HPDE6-E6E7 (cell line): ENCODE results near the gene PHLDB1.

Experiments
- DNase-seq: peaks from one replicate; pipeline ENCODE4 v3.0.0; 2011; ENCODE audit warnings: missing footprints; ENCODE audit errors: extremely low spot score

Gene PHLDB1

DNA sequence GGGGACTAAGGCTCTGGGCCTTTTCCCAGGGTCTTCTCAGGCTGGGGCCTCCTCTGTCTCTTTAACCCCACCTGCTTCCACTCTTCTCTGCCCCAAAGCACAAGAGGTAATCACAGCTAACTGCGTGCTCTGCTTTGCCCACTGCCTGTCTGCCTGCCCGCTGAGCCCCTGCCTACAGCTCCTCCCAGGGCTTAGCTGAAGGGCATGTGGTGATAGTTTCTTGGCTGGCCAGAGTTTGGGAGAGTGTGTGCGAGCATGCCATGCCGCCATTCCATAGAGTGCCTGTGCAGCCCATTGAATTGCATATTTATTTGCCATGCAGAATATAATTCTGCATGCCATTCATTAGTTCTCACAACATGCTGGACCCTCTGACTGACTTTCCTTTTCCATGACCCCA lies 32.5 kb downstream of the PHLDB1 start:
- no peak for DNase-seq

GRCh38 chr11:118640332-118641154 lies 33.1 kb downstream of the PHLDB1 start:
- no peak for DNase-seq

DNA sequence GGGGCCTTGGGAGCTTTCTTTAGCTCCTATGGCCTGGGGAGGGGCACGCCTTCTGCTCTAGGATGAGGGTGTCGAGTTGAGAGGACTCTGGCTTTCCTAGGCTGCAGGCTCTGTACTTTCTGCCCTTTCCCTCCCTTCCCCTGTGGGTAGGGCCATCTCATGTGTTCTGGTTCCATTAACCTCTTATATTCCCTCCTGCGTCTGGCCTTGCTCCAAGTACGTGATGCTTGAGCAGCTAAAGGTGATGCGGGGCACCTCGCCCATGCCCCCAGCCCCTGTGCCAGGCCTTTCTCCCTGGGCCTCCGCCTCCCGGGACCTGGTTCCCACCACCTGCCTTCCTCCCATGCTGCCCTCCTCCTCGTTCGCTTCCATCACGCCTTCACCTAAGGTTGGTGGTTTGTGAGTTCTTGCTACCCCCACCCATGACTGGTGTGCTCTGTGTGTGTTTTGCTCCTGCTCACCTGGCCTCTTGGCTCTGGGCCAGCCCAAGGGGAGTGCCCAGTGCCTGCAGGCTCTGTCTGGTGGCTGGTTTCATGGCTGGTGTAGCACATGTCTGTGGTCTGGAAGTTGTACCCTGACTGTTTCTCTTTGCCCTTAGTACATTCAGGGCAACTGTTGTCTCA lies 34.1 kb downstream of the PHLDB1 start:
- DNase-seq, result no peak

- DNase-seq, result no peak
Measured at GRCh38 chr11:118643142-118643994, 36.0 kb downstream of the PHLDB1 start.

GRCh38 chr11:118643995-118644345 lies 36.6 kb downstream of the PHLDB1 start:
- DNase-seq, result no peak

DNA sequence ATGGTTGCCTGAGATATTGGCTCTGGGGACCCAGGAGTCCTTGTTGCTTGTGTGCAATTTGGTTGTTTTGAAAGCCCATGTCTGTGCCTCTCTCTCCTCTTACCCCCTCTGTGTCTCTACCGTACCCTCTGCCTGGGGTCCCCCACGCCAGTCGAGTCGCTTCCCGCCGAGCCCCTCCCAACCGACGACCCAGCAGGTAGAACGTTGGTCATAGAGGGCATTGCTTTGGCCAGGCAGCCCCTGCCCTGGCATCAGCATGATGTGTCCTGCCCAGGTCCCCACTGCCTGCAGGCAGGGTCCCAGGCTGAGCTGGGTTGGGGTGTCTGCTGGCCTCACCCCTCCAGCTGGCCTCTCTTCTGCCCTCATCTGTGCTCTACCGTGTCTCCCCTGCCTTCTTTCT lies 37.1 kb downstream of the PHLDB1 start:
- no peak for DNase-seq

DNA sequence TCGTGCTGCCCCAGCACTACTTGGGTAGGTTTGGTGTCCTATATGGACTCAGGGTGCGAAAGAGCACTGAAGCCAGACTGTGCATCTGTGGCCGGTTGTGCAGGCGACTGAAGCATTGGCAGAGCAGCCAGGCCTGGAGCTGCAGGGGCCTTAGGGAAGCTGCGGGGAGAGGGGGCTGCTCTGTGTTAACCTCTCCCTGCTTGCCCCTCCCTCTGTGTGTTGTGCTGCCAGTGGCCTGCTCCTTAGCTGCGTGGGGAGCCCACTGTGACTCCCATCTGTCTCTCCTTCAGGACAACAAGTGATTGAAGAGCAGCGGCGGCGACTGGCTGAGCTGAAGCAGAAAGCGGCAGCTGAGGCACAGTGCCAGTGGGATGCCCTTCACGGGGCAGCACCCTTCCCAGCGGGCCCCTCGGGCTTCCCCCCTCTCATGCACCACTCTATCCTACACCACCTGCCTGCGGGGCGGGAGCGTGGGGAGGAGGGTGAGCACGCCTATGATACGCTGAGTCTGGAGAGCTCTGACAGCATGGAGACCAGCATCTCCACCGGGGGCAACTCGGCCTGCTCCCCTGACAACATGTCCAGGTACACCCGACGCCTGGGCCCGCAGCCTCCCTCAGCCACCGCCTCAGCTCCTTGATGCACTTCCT lies 37.8 kb downstream of the PHLDB1 start:
- no peak for DNase-seq

DNA sequence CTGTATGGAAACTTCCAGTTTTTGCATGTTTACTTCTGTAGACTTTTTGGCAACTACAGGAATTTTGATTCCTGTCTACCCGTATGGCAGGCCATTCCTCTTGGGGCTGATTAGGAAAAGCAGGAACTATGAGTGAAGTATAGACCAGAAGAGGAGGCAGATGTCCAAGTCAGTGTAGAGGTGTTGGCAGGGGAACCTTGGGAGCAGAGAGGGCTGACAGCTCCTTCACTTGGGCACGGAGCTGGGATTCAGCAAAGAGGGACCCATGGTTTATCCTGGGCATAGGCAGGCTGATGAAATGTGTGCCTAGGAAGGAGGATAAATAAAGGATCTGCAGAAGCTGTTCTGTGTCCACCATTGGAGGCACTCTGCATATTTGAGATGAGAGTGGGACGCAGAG lies 39.0 kb downstream of the PHLDB1 start:
- no peak for DNase-seq

DNA sequence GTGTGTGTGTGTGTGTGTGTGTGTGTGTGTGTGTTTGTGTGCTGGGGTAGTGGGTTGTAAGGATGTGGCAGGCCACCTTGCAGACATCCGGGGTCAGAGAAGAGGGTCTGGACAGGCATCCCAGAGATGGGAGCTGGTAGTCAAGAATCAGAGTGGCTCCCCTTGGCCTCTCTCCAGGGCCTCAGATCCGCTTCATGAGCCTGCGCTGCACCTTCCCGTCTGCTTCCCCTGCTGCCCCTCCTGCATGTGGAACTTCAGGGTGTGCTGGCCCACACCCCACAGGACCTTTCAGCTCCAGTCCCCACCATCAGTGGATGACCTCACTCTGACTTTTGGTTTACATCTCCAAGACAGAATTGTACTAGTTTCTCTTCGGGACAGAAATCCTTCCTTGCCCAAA lies 40.9 kb downstream of the PHLDB1 start:
- DNase-seq, result no peak

GRCh38 chr11:118649941-118650340 lies 42.5 kb downstream of the PHLDB1 start:
- DNase-seq, result no peak

DNA sequence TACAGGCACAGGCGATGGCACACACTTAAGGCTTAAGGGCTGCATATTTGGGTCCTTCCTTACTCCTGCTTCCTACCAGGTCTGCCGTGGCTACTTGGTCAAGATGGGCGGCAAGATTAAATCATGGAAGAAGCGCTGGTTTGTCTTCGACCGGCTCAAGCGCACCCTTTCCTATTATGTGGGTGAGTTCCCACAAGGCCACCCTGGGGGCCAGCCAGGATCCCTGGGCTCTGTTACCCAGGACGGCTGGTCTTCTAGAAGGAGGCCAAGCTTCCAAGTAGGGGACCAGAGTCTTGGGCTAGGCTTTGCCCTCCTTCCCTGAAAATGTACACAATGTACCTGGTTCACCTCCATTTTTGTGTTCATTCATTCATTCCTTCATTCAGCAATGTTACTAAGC lies 43.0 kb downstream of the PHLDB1 start:
- no peak for DNase-seq

- no peak for DNase-seq
Measured at GRCh38 chr11:118651820-118652219, 44.4 kb downstream of the PHLDB1 start.

DNA sequence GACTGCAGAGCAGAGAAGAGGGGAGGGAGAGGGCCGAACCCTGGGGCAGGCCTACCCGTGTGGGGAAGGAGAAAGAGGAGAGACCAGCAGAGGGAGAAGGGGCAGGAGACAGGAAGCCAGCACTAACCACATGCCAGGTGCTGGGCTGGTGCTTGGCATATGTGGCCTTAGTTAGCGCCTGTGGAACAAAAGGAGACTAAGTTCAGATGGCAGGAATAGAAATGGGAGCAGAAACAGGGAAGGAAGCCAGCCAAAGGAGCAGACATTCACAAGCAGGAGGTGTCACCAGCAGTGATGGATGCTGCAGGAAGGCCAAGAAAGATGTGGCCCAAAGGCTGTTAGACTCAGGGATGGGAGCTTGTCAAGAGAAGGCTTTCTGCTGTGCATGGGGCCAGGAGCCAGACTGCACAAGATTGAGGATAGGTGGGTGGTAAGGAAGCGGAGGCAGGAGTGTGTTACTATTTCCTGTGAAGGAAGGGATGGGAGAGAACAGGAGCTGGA lies 45.3 kb downstream of the PHLDB1 start:
- DNase-seq, result no peak

DNA sequence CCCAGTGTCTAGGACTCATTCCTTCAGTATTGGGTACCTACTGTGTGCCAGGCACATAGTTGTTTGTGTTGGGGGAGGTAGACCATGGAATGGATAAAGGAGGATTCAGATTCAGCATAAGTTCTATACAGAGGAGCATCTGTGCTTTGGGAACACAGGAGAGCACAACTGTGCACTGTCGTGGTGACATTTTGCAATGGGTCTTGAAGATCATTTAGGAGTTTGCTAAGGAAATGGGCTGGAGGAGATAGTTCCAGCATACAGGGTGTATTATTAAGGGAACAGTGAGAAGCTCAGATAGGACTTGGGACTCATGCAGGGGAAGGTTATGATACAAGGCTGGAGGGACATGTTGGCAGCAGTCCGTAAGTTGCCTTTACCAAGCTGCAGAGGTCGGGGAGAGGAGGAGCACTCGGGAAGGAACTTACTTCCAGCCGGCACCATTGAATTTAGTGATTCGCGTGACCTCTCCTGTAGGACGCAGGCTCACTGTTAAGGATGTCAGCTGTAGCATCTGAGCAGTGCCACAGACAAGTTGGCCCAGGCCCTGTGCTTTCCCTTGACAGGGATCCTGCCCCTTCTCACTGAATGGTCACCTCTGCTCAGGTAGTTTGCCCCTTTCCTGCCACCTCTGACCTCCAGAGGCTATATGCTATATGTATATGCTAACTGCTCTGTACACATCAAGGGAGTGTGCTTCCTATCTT lies 46.4 kb downstream of the PHLDB1 start:
- DNase-seq, result no peak

GRCh38 chr11:118655486-118656190 lies 48.2 kb downstream of the PHLDB1 start:
- DNase-seq, result no peak

DNA sequence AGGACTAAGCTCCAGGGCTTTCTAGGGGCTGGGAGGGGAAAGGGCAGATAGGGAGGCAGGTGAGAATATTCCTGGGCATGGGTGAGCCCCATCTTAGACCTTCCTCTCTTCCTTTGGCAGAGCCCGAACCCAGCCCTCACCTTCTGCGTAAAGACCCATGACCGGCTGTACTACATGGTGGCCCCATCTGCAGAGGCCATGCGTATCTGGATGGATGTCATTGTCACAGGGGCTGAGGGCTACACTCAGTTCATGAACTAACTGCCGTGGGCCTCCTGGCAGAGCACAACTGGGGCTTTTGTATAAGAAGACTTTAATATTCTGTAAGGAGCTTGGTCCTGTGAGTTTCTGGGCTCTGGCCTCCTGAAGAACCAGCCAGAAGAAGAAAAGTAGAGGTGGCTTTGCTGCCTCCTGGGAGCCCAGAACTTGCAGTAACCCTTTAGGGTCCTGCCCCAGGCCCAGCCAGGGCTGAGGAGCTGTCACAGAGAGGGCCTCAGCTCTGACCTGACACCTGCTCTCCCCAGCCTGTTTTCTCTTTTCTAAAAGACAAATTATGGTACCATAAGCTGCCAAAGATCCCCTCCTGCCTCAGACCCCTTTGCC lies 49.2 kb downstream of the PHLDB1 start:
- no peak for DNase-seq

DNA sequence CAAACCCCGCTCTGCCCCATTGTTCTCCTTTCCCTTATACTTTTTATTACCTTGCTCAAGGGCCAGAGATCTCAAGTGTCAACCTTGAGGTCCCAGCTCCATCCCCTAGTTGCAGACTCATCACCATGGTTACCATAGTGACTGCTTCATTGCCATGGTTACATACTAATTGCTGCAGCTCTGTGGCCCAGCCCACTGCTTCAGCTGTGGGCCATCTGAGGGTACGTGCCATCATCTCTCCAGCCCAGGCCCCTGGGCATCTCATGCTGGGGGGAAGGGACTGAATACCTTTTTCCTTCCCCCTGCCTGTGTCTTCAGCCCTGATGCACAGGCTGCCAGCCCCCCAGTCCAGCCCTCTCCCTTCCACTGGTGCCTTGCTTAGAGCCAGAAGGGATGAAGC lies 49.8 kb downstream of the PHLDB1 start:
- no peak for DNase-seq

DNA sequence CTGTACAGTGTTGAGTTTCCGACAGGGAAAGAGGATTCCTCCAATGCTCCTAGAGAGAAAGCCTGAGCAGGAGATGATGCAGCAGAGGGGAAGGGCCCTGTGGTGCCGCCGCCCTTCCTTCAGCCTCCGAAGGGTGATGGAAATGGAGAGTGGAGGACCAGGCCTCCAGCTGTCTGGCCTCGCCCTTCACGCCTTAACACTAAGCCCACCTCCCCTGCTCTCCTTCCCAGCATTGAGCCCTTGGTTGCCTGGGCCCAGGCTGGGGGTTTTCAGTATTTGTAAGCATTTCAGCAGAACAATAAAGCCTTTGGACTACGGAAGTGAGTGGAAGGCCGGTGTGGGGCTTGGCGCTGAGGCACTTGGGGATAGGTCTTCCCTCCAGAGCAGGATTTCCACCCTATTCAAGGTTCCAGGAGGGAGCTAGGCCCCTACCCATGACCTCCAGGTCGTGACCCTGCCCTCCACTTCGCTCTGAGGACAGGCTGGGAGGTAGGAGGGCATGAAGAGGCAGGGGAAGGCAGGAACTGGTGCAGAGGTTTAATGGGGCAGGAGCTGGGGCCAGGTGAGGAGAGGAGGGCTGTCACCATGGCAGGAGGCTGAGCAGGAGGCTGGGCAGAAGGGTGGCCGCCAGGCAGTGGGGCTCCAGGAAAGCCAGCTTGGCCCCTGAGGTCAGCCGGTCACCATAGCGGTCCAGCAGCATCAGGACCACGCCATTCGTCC lies 50.5 kb downstream of the PHLDB1 start:
- no peak for DNase-seq

GRCh38 chr11:118658429-118659313 lies 51.3 kb downstream of the PHLDB1 start:
- DNase-seq, result no peak
